UCSD-AML1 (cell line): ENCODE data around the gene TTC28.
A peak's percentile ranks its signal among the peaks of the same experiment; 100 is the strongest.
"Not testable (repeated sequence)": the region's sequence is repeated elsewhere in the genome, so short reads cannot be mapped to it uniquely, and the experiment has no call there.

Source experiments
- DNase-seq: peaks from one replicate; lab custom pipeline; 2025; ENCODE audit not compliant: unreplicated experiment; lab: John Stamatoyannopoulos, UW

The TTC28 gene

DNA sequence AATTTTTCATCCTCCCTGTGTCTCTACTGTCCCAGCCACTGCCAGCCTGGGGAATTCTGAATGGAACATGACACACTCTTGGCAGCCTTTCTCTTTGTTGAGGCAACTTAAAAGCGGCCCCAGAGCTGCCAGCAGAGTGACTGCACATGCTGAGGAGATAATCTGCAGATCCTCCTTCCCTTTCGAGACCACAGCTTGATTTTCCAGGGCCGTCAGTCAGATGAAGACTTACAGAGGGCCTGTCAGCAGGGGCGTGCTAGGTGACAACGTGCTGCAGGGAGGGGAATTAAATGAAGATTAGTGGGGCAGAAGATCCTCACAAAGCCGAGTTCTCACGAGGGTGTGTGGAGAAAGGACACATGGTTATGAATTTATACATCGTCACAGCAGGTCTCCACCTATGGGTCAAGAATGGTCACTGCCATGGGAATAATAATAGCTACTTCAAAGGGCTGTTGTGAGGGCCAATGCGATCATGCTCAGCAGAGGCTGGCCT, 567.0 kb downstream of the TTC28 start:
- peak; percentile 12 for DNase-seq

DNA sequence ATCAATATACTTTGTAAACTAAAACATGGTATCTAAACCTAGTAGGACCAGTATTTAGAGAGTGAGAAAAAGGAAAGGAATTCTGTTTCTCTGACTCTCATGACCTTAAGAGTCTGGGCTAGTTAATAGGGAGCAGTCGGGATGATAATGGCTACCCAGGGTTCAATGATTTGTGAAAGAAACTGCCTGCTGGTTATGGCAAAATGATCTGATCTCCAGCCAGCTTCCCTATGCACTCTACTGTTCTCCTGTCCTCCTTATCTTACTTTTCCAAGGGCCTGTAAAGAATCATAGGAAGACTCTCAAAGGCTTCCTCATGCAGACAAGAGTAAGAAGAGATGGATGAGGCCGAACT, 567.5 kb downstream of the TTC28 start:
- DNase-seq = no peak

DNA sequence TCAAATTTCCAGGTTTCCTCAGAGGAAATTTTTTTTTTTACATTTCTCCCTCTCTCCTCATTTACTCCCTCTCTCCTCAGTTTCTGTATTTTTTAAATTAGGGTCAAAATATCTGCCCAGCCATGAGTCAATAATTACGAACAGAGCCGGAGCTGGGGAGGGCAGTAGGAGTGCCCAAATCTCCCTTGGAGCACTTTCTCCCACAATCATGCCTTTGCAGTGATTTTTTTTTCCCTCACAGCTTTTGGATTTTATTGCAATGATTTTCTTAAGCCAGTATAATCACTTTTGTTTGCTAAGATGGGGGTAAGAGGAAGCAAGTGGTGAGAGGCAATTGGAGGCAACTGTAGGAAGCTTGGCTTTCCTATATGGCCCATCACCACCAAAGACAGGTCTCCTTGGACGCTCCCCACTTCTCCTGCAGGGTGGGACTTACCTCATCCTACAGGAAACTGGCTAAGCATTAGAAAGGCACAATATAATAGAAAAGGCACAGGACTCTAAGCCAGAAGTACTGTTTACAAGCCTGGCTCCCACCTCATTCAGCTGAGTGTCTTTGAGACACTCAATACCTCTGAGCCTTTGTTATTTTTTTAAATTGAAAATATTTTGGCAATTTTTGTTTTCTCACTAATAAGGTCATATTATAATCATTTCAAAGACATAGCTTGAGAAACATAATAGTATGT, 568.0 kb downstream of the TTC28 start:
- no peak for DNase-seq

- no peak for DNase-seq
Observed at GRCh38 chr22:28108851-28109250, 570.8 kb downstream of the TTC28 start.

DNA sequence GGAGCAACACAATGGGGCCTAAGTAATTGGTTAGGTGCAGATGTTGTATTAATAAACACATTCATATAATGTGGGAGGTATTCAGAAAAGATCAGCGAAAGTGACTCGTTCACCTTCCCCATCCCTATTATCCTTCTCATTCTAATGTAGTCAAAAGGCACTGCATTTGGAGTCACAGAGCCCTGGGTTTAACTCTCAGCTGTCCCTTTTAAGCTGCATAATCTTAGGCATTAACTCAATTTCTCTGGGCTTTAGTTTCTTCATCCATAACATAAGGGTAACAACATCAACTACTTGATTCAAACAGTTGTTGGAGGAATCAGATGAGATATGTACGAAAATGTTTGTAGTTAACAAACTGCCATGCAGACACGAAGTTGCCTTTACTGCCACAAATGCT, 573.0 kb downstream of the TTC28 start:
- no peak for DNase-seq

DNA sequence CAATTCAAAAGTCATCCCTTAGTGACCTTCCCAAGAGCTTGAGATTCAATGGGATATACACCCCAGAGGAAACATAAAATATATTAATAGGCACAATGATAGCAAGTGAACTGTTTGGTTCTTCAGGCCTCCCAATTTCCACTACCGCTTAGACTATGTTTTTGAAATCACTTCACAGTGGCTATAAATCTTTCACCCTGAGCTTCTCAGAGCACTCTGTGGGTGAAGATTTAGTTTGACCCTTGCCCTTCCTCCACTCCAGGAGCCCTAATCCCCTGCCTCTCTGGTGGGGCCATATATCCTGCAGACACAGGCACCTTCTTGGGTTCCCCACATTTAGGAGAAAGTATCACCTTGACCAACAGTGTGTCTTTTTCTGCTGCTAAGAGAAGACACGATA, 573.7 kb downstream of the TTC28 start:
- DNase-seq = no peak

DNA sequence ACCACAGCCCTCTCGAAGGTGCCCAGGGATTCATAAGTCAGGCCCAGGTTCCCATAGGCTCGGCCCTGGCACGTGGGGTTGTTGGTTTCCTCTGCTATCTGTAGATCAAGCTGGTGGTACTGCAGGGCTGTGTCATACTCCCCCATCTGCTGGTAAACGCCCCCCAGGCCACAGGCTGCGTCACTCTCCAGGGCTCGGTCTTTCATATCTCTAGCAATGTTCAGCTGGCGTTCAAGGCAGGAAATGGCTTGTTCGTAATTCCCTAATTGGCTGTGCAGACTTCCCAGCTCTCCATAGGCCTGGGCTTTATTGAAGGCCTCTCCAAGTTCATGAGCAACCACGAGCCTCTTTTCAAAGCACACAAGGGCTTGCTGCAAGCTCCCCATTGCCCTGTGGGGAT, 574.2 kb downstream of the TTC28 start:
- DNase-seq = peak; percentile 20

DNA sequence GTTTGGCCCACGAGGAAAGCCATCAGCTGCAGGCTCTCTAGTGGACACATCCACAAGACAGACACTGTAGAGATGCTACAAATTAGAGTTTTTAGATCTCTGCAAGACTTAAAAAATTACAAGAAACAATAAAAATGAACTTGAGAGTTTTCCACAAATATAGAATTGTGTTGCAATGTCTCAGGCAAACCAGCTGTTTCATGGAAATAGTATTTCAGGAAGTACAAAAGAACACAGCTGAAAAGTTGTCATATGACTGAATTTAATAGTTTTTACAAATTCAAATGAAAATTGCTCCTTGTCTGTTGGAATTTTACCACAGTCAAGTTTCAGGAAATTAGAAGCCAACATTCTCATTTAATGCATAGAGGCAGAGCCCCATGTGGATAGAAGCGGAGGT, 576.0 kb downstream of the TTC28 start:
- no peak for DNase-seq

DNA sequence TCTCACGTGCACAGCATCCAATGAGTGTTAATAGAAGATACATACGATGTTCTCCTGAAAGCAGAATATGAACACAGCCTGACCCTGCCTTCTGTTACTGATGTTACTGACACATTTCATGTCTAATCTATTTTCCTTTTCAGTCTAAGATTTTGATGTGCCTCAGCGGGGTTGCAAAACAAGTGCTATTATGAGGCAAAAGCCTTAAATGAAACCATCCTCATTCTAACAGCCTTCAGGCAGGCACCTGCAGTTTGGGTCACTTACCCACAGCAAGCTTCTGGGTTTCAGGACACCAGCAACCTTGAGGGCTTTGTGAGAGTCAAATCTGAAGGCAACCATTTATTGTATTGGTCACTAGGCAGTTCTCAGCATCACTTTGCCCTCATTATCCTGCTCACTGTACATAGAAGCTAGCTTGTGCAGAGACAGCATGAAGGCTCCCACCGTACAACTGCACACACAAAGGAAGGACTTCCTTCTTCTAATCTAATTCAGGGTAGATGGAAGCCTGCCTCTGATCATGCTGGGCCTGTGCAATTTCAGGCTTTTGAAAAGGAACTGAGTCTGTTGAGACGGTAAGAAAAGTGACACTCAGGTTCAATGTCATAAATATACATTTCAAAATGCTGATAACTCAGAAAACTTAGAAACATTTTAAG, 577.4 kb downstream of the TTC28 start:
- no peak for DNase-seq

- DNase-seq = no peak
Observed at GRCh38 chr22:28097627-28098026, 582.0 kb downstream of the TTC28 start.

- no peak for DNase-seq
Observed at GRCh38 chr22:28096161-28096560, 583.5 kb downstream of the TTC28 start.

DNA sequence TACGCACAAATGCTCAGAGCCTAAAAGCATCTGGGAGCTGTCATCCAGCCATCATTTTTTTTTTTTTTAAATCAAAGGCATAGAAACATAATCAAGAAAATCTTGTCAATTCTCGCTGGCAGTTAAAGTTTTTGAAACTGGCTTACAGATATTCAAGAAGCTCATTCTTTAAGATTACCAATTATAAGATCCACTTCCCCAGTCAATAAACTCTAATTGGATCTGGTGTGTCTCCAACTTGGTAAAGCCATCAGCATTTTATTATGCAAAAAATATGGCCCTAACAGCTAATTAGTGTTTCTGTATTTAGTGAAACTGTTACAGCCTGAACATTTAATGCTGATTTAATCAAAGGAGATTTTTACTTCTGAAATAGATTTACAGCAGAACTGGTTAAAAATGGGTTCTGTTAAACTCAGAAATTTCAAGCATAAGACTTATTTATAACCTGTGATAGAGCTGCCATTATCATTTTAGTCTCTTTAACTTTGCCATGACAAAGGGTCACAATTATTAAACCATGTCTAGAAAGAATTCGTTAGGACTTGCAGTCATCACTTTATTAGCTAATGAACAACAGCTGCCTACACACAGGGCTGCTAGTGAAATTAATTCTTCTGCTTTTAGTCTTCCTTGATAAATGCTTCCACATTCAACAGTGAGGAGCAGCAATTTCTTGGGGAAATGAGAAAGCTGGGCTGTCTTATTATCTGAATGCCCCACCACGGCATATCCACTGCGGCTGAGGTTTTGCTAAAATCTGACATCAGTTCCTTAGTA, 584.1 kb downstream of the TTC28 start:
- no peak for DNase-seq

DNA sequence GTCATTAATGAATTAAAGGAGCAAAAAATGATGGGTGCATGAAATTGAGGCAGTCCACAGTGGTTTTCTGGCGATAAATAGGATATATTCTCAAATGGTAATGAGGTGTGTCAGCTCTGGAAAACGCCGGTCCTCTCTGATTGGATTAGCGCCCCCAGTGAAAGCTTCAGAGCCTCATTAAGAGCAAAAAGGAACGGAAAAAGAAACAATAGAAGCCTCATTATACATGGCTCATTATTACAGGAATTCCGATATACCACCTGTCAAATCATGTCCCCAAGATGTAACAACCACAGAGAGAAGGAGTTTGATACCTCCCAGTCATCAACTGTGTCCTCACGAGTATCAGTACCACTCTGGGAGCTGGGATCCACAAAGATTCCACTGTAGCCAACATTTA, 584.9 kb downstream of the TTC28 start:
- no peak for DNase-seq

GRCh38 chr22:28093711-28094110, 585.9 kb downstream of the TTC28 start:
- DNase-seq = no peak

DNA sequence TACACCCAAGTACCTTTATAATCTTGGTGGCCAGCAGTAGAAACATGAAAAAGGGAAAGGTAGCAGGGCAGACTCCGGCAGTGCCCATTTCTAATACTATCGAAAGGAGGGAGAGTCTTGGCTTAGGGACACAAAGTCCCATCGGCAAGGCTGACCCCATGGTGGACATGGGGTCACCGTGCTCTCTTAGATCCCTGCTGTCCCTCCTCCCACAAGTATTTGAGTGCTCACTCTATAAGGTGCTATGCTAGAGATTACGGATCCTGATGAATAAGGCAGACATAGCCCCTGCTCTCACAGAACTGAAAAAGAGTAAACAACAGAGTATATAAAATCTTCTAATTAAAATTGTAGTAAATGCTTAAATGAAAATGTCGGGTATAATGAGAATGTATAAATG, 588.2 kb downstream of the TTC28 start:
- DNase-seq = no peak

- DNase-seq = not testable (repeated sequence)
Observed at GRCh38 chr22:28089541-28089940, 590.1 kb downstream of the TTC28 start.

GRCh38 chr22:28077166-28077565, 602.5 kb downstream of the TTC28 start:
- DNase-seq = no peak

- DNase-seq = no peak
Observed at GRCh38 chr22:28075358-28075981, 604.2 kb downstream of the TTC28 start.

GRCh38 chr22:28074526-28074925, 605.1 kb downstream of the TTC28 start:
- DNase-seq = no peak

GRCh38 chr22:28072066-28072465, 607.6 kb downstream of the TTC28 start:
- DNase-seq = no peak

GRCh38 chr22:28068826-28069225, 610.8 kb downstream of the TTC28 start:
- no peak for DNase-seq

GRCh38 chr22:28064920-28065319, 614.7 kb downstream of the TTC28 start:
- DNase-seq = no peak
